ENCODE data around the gene GRIK4. TPM values are rescaled to one million over a fixed set of nuclear protein-coding genes. Genes with fewer than 3 reads are reported as not detected.
"Not testable (repeated sequence)": the region's sequence is repeated elsewhere in the genome, so short reads cannot be mapped to it uniquely, and the experiment has no call there.

Gene GRIK4
- polyA plus RNA-seq, 2 donors, result 0.09 to 0.12 TPM

DNA sequence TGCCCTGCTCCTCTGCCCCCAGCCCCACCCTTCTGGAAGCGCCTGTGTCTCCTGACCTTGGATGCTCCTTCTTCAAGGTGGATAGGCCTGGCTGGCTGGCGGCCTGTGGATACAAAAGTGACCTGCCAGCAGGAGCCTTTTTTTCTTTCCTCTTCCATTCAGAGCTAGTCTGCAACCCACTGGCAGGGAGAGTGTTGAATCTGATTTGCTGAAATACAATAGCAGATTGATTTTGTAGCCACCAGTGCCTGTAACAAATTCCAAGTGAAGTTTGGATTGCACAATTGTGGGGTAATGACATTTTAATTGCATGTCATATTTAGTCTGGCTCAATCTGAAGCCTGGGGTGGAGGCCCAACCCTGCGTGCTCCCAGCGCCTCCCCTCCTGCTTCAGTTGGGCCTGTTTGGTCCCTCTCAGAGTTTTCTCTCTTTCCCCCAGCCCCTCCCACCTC, 97.2 kb downstream of the GRIK4 start:
- H3K4me3 ChIP-seq (ENCODE audit: low read depth in 1 of 2, low read length in 2 of 2), result no peak overlapping the region
- no peaks in the 10 kb centered on the region for H3K36me3 ChIP-seq (ENCODE audit: control insufficient read depth in 2 of 2, insufficient read depth in 2 of 2, low read length in 1 of 2)
- H3K4me1 ChIP-seq (ENCODE audit: control insufficient read depth in 2 of 2, insufficient read depth in 2 of 2, low read length in 1 of 2), result peaks cover 0 to 2% of the 10 kb centered on the region in 2 donors
- WGBS, 2 donors, result 43 to 44% methylated on average over 4 of the region's 4 CpGs
- no peaks in the 10 kb centered on the region for H3K27me3 ChIP-seq (ENCODE audit: control insufficient read depth in 1 of 2, insufficient read depth in 2 of 2, low read length in 2 of 2)
- H3K27ac ChIP-seq (ENCODE audit: low read depth in 2 of 2, low read length in 1 of 2), result no peak overlapping the region
- no peaks in the 10 kb centered on the region for H3K9me3 ChIP-seq (ENCODE audit: control insufficient read depth in 2 of 2, insufficient read depth in 1 of 2, low read depth in 1 of 2, low read length in 1 of 2)

DNA sequence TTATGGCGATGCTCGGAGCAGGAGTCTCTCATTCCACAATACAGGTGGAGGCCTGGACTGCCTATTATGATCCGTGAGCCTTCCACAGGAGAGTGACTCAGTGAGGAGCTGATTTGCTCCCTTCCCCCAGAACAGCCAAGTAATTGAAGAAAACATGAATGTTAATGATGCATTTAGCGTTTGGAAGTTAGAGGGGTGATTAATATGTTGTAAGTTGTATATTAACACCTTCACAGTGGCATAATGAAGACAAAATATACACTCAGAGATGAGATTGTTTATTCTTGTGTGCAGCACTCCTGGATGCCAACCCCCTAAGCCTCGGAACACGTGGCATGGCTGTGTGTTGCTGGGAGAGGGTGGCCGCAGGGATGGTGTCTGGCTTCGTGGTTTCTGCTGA, 98.6 kb downstream of the GRIK4 start:
- Histone ChIP-seq H3K4me3 (ENCODE audit: low read depth in 1 of 2, low read length in 2 of 2) (no peak overlapping the region), H3K27ac (ENCODE audit: low read depth in 2 of 2, low read length in 1 of 2) (no peak overlapping the region), H3K36me3 (ENCODE audit: control insufficient read depth in 2 of 2, insufficient read depth in 2 of 2, low read length in 1 of 2) (no peaks in the 10 kb centered on the region), H3K27me3 (ENCODE audit: control insufficient read depth in 1 of 2, insufficient read depth in 2 of 2, low read length in 2 of 2) (no peaks in the 10 kb centered on the region), H3K4me1 (ENCODE audit: control insufficient read depth in 2 of 2, insufficient read depth in 2 of 2, low read length in 1 of 2) (peaks cover 0 to 2% of the 10 kb centered on the region in 2 donors), H3K9me3 (ENCODE audit: control insufficient read depth in 2 of 2, insufficient read depth in 1 of 2, low read depth in 1 of 2, low read length in 1 of 2) (no peaks in the 10 kb centered on the region)
- 74 to 81% methylated on average over 8 of the region's 8 CpGs for WGBS, 2 donors

DNA sequence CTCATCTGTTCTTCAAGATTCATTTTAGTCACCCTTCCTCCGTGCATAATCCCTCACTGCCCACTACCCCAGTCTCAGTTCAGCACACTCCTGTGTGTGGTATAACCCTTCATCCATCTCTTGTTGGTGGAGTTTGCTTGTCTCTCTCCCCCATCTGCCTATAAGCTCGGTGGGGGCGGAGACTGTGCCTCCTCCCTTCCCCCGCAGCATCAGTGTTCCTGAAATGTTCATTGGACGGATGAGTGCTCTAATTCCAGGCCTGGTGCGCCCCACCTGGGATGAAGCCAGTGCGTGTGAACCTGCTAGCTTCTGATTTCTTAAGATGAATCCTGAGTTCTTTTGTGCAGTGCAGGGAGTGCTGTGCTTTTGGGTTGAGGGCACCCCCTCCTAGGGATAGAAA, 100.0 kb downstream of the GRIK4 start:
- WGBS, 2 donors, result 79 to 88% methylated on average over 7 of the region's 7 CpGs

DNA sequence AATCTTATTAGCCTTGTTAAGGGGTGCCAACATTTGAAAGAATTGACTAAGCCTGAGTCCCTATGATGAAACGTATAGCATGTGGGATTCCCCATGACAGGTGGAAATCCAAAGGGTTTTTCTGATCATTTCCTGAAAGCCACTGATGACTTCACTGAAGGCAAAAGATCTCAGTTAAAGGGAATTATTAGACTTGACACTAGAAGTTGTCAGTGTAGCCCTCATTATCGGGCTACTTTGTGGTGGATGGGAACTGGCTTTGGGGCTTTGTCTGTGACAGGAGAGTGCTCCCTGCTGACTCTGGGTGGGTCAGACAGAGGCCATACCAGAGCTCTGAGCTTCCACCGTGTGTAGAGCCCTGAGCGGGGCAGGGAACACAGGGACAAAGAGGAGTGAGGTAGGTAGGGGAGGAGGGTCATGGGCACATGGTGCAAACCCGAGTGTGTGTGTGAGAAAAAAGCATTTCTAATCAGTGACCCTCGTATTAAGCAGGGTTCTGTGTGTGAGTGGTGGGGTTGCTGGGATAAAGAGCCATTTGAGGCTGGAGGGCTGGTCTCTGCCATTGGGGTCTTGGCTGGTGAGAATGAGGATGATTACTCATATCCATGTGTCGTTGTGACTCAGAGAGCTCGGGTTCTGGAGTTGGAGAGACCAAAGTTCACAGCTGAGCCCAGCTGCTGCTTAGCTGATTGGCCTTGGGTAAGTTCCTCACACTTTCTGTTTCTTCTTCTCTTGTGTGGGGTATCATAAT, 101.1 kb downstream of the GRIK4 start:
- peaks cover 0 to 2% of the 10 kb centered on the region in 2 donors for H3K4me1 ChIP-seq (ENCODE audit: control insufficient read depth in 2 of 2, insufficient read depth in 2 of 2, low read length in 1 of 2)
- H3K36me3 ChIP-seq (ENCODE audit: control insufficient read depth in 2 of 2, insufficient read depth in 2 of 2, low read length in 1 of 2), result no peaks in the 10 kb centered on the region
- H3K4me3 ChIP-seq (ENCODE audit: low read depth in 1 of 2, low read length in 2 of 2), result no peak overlapping the region
- WGBS, 2 donors, result 54 to 64% methylated on average over 8 of the region's 8 CpGs
- no peak overlapping the region for H3K27ac ChIP-seq (ENCODE audit: low read depth in 2 of 2, low read length in 1 of 2)
- H3K9me3 ChIP-seq (ENCODE audit: control insufficient read depth in 2 of 2, insufficient read depth in 1 of 2, low read depth in 1 of 2, low read length in 1 of 2), result no peaks in the 10 kb centered on the region
- no peaks in the 10 kb centered on the region for H3K27me3 ChIP-seq (ENCODE audit: control insufficient read depth in 1 of 2, insufficient read depth in 2 of 2, low read length in 2 of 2)

More for the DNA sequence above, 100.0 kb downstream of the GRIK4 start:
- peaks cover 0 to 2% of the 10 kb centered on the region in 2 donors for H3K4me1 ChIP-seq (ENCODE audit: control insufficient read depth in 2 of 2, insufficient read depth in 2 of 2, low read length in 1 of 2)
- no peak overlapping the region for H3K27ac ChIP-seq (ENCODE audit: low read depth in 2 of 2, low read length in 1 of 2)
- H3K36me3 ChIP-seq (ENCODE audit: control insufficient read depth in 2 of 2, insufficient read depth in 2 of 2, low read length in 1 of 2), result no peaks in the 10 kb centered on the region
- no peaks in the 10 kb centered on the region for H3K9me3 ChIP-seq (ENCODE audit: control insufficient read depth in 2 of 2, insufficient read depth in 1 of 2, low read depth in 1 of 2, low read length in 1 of 2)
- H3K4me3 ChIP-seq (ENCODE audit: low read depth in 1 of 2, low read length in 2 of 2), result no peak overlapping the region
- H3K27me3 ChIP-seq (ENCODE audit: control insufficient read depth in 1 of 2, insufficient read depth in 2 of 2, low read length in 2 of 2), result no peaks in the 10 kb centered on the region

DNA sequence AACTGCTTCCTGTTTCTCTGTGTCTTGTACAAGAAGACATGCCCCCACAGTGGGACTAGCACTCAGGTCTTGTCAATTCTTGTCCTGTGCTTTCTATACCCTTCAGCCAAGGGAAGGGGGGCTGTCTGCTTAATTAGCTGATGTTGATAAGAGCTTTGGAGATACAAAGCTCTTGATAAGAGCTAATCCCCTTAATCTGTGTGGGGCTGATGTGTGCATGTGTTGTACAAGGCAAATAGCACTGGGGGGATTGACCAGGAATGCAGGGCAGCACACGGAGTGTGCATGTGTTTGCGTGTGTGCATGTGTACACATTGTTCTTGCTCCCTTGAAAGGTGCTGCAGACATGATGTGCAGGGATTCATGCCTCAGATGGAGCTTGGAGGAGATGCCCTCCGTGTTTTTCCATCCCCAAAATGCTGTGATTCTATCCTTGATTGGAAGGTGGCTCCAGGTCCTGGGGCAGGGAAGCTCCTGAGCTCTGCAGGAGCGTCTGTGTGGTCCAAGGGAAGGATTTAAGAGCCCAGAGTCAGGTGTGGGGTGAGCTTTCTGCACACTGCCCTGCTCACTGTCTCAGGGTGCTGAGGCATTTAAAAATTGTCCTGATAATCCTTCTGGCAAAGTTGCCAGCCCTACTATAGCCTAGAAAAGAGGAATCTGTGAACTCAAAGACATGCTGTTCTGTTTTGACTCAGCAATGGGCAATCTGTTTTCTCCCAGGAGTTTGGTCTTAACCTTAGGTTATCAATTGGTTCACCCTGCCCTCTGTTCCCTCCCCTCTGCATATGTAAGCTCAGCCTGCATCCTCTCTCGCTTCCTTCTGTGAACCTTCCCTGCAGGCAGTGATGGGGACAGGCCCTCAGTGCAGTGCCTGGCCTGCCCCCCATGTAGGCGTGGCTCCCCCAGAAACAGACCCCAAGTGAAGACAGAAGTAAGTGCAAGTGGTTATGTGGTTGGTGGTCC, 102.0 kb downstream of the GRIK4 start:
- H3K36me3 ChIP-seq (ENCODE audit: control insufficient read depth in 2 of 2, insufficient read depth in 2 of 2, low read length in 1 of 2), result no peaks in the 10 kb centered on the region
- WGBS, 2 donors, result 63 to 67% methylated on average over 6 of the region's 6 CpGs
- no peaks in the 10 kb centered on the region for H3K27me3 ChIP-seq (ENCODE audit: control insufficient read depth in 1 of 2, insufficient read depth in 2 of 2, low read length in 2 of 2)
- no peak overlapping the region for H3K4me3 ChIP-seq (ENCODE audit: low read depth in 1 of 2, low read length in 2 of 2)
- H3K9me3 ChIP-seq (ENCODE audit: control insufficient read depth in 2 of 2, insufficient read depth in 1 of 2, low read depth in 1 of 2, low read length in 1 of 2), result peaks cover 2 to 3% of the 10 kb centered on the region in 2 donors
- H3K27ac ChIP-seq (ENCODE audit: low read depth in 2 of 2, low read length in 1 of 2), result no peak overlapping the region
- H3K4me1 ChIP-seq (ENCODE audit: control insufficient read depth in 2 of 2, insufficient read depth in 2 of 2, low read length in 1 of 2), result peaks cover 0 to 1% of the 10 kb centered on the region in 2 donors

DNA sequence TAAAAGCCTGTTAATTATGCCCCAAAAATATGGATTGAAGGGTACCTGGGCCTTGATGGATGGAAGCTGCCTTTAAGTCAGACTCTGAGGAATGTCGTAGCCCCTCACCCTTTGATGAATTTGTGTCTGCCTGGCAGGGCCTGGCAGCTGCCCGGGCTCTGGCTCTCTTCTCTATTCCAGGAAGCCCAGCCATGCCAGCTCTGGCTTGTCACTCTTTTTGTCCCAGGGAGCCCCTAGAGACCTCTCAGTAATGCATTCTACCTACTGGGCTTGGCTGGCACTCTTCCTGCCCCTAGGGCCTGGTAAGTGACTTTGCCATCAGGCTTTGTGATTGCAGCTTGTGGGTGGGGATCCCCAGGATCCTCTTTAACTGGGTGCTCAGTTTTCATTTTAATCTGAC, 103.8 kb downstream of the GRIK4 start:
- WGBS, 2 donors, result 41 to 54% methylated on average over 2 of the region's 2 CpGs
- Histone ChIP-seq H3K9me3 (ENCODE audit: control insufficient read depth in 2 of 2, insufficient read depth in 1 of 2, low read depth in 1 of 2, low read length in 1 of 2) (peaks cover 3 to 5% of the 10 kb centered on the region in 2 donors), H3K4me3 (ENCODE audit: low read depth in 1 of 2, low read length in 2 of 2) (no peak overlapping the region), H3K27ac (ENCODE audit: low read depth in 2 of 2, low read length in 1 of 2) (no peak overlapping the region), H3K36me3 (ENCODE audit: control insufficient read depth in 2 of 2, insufficient read depth in 2 of 2, low read length in 1 of 2) (no peaks in the 10 kb centered on the region), H3K4me1 (ENCODE audit: control insufficient read depth in 2 of 2, insufficient read depth in 2 of 2, low read length in 1 of 2) (no peaks in the 10 kb centered on the region), H3K27me3 (ENCODE audit: control insufficient read depth in 1 of 2, insufficient read depth in 2 of 2, low read length in 2 of 2) (no peaks in the 10 kb centered on the region)

DNA sequence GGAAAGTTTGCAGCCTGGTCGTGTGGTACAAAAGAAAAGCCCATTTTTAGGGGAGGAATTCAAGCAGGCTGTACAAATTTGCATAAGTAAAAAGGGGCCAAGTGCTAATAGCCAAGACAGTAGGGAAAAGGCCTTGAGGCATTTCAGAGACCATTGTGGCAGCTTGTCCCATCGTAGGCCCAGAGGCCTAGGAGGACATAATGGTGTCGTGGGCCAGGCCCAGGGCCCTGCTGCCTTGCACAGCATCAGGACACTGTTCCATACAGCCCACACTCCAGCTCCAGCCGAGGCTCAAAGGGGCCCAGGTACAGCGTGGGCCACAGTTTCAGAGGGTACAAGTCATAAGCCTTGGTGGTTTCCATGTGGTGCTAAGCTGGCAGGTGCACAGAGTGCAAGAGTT, 106.9 kb downstream of the GRIK4 start:
- Histone ChIP-seq H3K4me3 (ENCODE audit: low read depth in 1 of 2, low read length in 2 of 2) (no peak overlapping the region), H3K36me3 (ENCODE audit: control insufficient read depth in 2 of 2, insufficient read depth in 2 of 2, low read length in 1 of 2) (no peaks in the 10 kb centered on the region), H3K4me1 (ENCODE audit: control insufficient read depth in 2 of 2, insufficient read depth in 2 of 2, low read length in 1 of 2) (no peaks in the 10 kb centered on the region), H3K27me3 (ENCODE audit: control insufficient read depth in 1 of 2, insufficient read depth in 2 of 2, low read length in 2 of 2) (no peaks in the 10 kb centered on the region), H3K27ac (ENCODE audit: low read depth in 2 of 2, low read length in 1 of 2) (no peak overlapping the region), H3K9me3 (ENCODE audit: control insufficient read depth in 2 of 2, insufficient read depth in 1 of 2, low read depth in 1 of 2, low read length in 1 of 2) (peaks cover 3 to 5% of the 10 kb centered on the region in 2 donors)
- 88% methylated on average over 5 of the region's 5 CpGs for WGBS, 2 donors

DNA sequence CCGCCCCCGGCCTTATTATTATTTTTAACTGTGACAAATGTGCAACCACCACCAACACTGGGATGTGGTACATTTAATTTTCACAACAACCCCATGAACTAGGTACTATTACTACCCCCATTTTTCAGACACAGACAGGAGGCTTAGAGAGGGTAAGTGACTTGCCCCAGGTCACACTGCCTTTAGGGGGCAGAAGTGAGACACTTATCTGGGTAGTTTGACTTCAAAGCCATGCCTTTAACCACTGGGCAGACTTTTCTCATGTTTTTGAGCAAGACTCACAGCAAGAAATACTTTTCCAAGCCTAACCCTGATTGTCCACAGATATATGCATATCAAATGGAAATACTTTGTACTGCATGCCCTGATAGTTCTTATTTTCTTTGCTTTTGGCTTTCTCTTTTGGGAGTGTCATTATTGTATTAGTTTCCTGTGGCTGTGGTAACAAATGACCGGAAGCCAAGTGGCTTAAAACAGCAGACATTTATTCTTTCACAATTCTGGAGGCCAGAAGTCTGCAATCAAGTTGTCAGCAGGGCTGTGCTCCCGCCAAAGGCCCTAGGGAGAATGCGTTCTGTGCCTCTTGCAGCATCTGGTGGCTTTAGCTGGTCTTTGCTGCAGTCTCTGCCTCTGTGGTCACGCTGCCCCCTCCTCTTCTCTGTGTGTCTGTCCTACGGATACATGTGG, 110.8 kb downstream of the GRIK4 start:
- H3K4me3 ChIP-seq (ENCODE audit: low read depth in 1 of 2, low read length in 2 of 2), result no peak overlapping the region
- H3K27ac ChIP-seq (ENCODE audit: low read depth in 2 of 2, low read length in 1 of 2), result no peak overlapping the region
- WGBS, 2 donors, result 66 to 72% methylated on average over 7 of the region's 7 CpGs
- peaks cover 3 to 5% of the 10 kb centered on the region in 2 donors for H3K9me3 ChIP-seq (ENCODE audit: control insufficient read depth in 2 of 2, insufficient read depth in 1 of 2, low read depth in 1 of 2, low read length in 1 of 2)
- H3K4me1 ChIP-seq (ENCODE audit: control insufficient read depth in 2 of 2, insufficient read depth in 2 of 2, low read length in 1 of 2), result no peaks in the 10 kb centered on the region
- H3K27me3 ChIP-seq (ENCODE audit: control insufficient read depth in 1 of 2, insufficient read depth in 2 of 2, low read length in 2 of 2), result no peaks in the 10 kb centered on the region
- no peaks in the 10 kb centered on the region for H3K36me3 ChIP-seq (ENCODE audit: control insufficient read depth in 2 of 2, insufficient read depth in 2 of 2, low read length in 1 of 2)

DNA sequence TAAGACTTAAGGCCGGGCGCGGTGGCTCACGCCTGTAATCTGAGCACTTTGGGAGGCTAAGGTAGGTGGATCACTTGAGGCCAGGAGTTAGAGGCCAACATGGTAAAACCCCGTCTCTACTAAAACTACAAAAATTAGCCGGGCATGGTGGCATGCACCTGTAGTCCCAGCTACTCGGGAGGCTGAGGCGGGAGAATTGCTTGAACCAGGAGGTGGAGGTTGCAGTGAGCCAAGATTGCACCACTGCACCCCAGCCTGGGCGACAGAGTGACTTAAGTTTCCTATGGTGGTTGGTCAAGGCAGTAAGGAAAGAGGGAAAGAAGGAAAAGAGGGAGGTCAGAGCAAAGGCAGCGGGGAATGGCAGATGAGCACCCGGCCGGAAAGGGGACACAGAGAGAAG, 113.4 kb downstream of the GRIK4 start:
- H3K27me3 ChIP-seq (ENCODE audit: control insufficient read depth in 1 of 2, insufficient read depth in 2 of 2, low read length in 2 of 2); H3K27ac ChIP-seq (ENCODE audit: low read depth in 2 of 2, low read length in 1 of 2); H3K4me1 ChIP-seq (ENCODE audit: control insufficient read depth in 2 of 2, insufficient read depth in 2 of 2, low read length in 1 of 2); H3K9me3 ChIP-seq (ENCODE audit: control insufficient read depth in 2 of 2, insufficient read depth in 1 of 2, low read depth in 1 of 2, low read length in 1 of 2); H3K36me3 ChIP-seq (ENCODE audit: control insufficient read depth in 2 of 2, insufficient read depth in 2 of 2, low read length in 1 of 2); H3K4me3 ChIP-seq (ENCODE audit: low read depth in 1 of 2, low read length in 2 of 2): not testable (repeated sequence)
- WGBS, 2 donors, result 94 to 95% methylated on average over 12 of the region's 12 CpGs
